ENCODE measurements around the gene CIB1.
"Not testable (repeated sequence)": the region's sequence is repeated elsewhere in the genome, so short reads cannot be mapped to it uniquely, and the experiment has no call there.

CIB1 gene

GRCh38 chr15:90233387-90234095 is at the start of gene CIB1:
Gene CIB1, minus strand, starts transcription at chr15:90233941. Its CDS starts 56 bp downstream, at chr15:90233885.
- peaks cover 40% of the 10 kb centered on the region for H3K36me3 Mint-ChIP-seq (ENCODE audit: low read depth)
- H3K4me1 Mint-ChIP-seq: peaks cover 44% of the 10 kb centered on the region
- no peaks in the 10 kb centered on the region for H3K9me3 Mint-ChIP-seq
- peak within 1 kb of the TSS; percentile 97 for H3K27ac Mint-ChIP-seq
- ATAC-seq: peak; percentile 91
- DNase-seq: peak; percentile 97
- H3K27me3 Mint-ChIP-seq: no peaks in the 10 kb centered on the region
- peak within 1 kb of the TSS; percentile 93 for H3K4me3 Mint-ChIP-seq

GRCh38 chr15:90281637-90282036 is 47.9 kb upstream of the CIB1 start:
- not testable (repeated sequence) for H3K9me3 Mint-ChIP-seq; DNase-seq; H3K27ac Mint-ChIP-seq; H3K4me3 Mint-ChIP-seq; H3K36me3 Mint-ChIP-seq (ENCODE audit: low read depth); ATAC-seq; H3K4me1 Mint-ChIP-seq; H3K27me3 Mint-ChIP-seq

- H3K36me3 Mint-ChIP-seq (ENCODE audit: low read depth); H3K9me3 Mint-ChIP-seq; H3K4me1 Mint-ChIP-seq; ATAC-seq; H3K27ac Mint-ChIP-seq; H3K27me3 Mint-ChIP-seq; DNase-seq; H3K4me3 Mint-ChIP-seq: not testable (repeated sequence)
Measured at GRCh38 chr15:90280743-90281142, 47.0 kb upstream of the CIB1 start.

- not testable (repeated sequence) for ATAC-seq; DNase-seq; H3K27me3 Mint-ChIP-seq; H3K4me3 Mint-ChIP-seq; H3K4me1 Mint-ChIP-seq; H3K36me3 Mint-ChIP-seq (ENCODE audit: low read depth); H3K9me3 Mint-ChIP-seq; H3K27ac Mint-ChIP-seq
Measured at GRCh38 chr15:90278467-90278866, 44.7 kb upstream of the CIB1 start.

GRCh38 chr15:90271459-90272166 is 37.9 kb upstream of the CIB1 start:
- H3K27ac Mint-ChIP-seq: peak overlapping the region; percentile 19
- no peaks in the 10 kb centered on the region for H3K27me3 Mint-ChIP-seq
- peaks cover 47% of the 10 kb centered on the region for H3K4me1 Mint-ChIP-seq
- ATAC-seq (no peak), DNase-seq (no peak)
- H3K36me3 Mint-ChIP-seq (ENCODE audit: low read depth): peaks cover 54% of the 10 kb centered on the region
- no peaks in the 10 kb centered on the region for H3K9me3 Mint-ChIP-seq
- H3K4me3 Mint-ChIP-seq: no peak overlapping the region

- peaks cover 56% of the 10 kb centered on the region for H3K36me3 Mint-ChIP-seq (ENCODE audit: low read depth)
- no peak overlapping the region for H3K4me3 Mint-ChIP-seq
- no peaks in the 10 kb centered on the region for H3K27me3 Mint-ChIP-seq
- H3K9me3 Mint-ChIP-seq: no peaks in the 10 kb centered on the region
- DNase-seq (no peak), ATAC-seq (no peak)
- peaks cover 50% of the 10 kb centered on the region for H3K4me1 Mint-ChIP-seq
- peak overlapping the region; percentile 60 for H3K27ac Mint-ChIP-seq
Measured at GRCh38 chr15:90270502-90271150, 36.9 kb upstream of the CIB1 start.

GRCh38 chr15:90268415-90268814 is 34.7 kb upstream of the CIB1 start:
- Mint-ChIP-seq H3K27me3 (no peaks in the 10 kb centered on the region), H3K9me3 (no peaks in the 10 kb centered on the region), H3K36me3 (ENCODE audit: low read depth) (peaks cover 48% of the 10 kb centered on the region), H3K27ac (peak overlapping the region; percentile 65), H3K4me1 (peaks cover 59% of the 10 kb centered on the region), H3K4me3 (peak overlapping the region; percentile 95)
- ATAC-seq: no peak
- no peak for DNase-seq

GRCh38 chr15:90266485-90266884 is 32.7 kb upstream of the CIB1 start:
- H3K27ac Mint-ChIP-seq: peak overlapping the region; percentile 98
- no peaks in the 10 kb centered on the region for H3K9me3 Mint-ChIP-seq
- peaks cover 40% of the 10 kb centered on the region for H3K36me3 Mint-ChIP-seq (ENCODE audit: low read depth)
- H3K4me3 Mint-ChIP-seq: peak overlapping the region; percentile 95
- no peaks in the 10 kb centered on the region for H3K27me3 Mint-ChIP-seq
- ATAC-seq (no peak), DNase-seq (no peak)
- H3K4me1 Mint-ChIP-seq: peaks cover 54% of the 10 kb centered on the region

- ATAC-seq (peak; percentile 31), DNase-seq (peak; percentile 59)
- peaks cover 35% of the 10 kb centered on the region for H3K36me3 Mint-ChIP-seq (ENCODE audit: low read depth)
- no peaks in the 10 kb centered on the region for H3K27me3 Mint-ChIP-seq
- H3K9me3 Mint-ChIP-seq: no peaks in the 10 kb centered on the region
- peak overlapping the region; percentile 98 for H3K27ac Mint-ChIP-seq
- H3K4me3 Mint-ChIP-seq: peak overlapping the region; percentile 95
- peaks cover 49% of the 10 kb centered on the region for H3K4me1 Mint-ChIP-seq
Measured at GRCh38 chr15:90266061-90266431, 32.3 kb upstream of the CIB1 start.

GRCh38 chr15:90265271-90266060 is 31.7 kb upstream of the CIB1 start, which contains the start of gene NGRN:
Gene NGRN, plus strand, starts transcription at chr15:90265672. Its CDS starts 41 bp downstream, at chr15:90265713.
- Mint-ChIP-seq H3K36me3 (ENCODE audit: low read depth) (peaks cover 30% of the 10 kb centered on the region), H3K9me3 (no peaks in the 10 kb centered on the region), H3K4me3 (peak within 1 kb of the TSS; percentile 95), H3K27ac (peak within 1 kb of the TSS; percentile 98), H3K4me1 (peaks cover 43% of the 10 kb centered on the region), H3K27me3 (no peaks in the 10 kb centered on the region)
- DNase-seq (peak; percentile 93), ATAC-seq (peak; percentile 93)

GRCh38 chr15:90264671-90265070 is 30.9 kb upstream of the CIB1 start:
- DNase-seq (peak; percentile 28), ATAC-seq (peak; percentile 38)
- H3K27ac Mint-ChIP-seq: peak overlapping the region; percentile 98
- H3K27me3 Mint-ChIP-seq: no peaks in the 10 kb centered on the region
- peaks cover 35% of the 10 kb centered on the region for H3K4me1 Mint-ChIP-seq
- no peaks in the 10 kb centered on the region for H3K9me3 Mint-ChIP-seq
- H3K36me3 Mint-ChIP-seq (ENCODE audit: low read depth): peaks cover 24% of the 10 kb centered on the region
- H3K4me3 Mint-ChIP-seq: peak overlapping the region; percentile 95

- H3K27me3 Mint-ChIP-seq: no peaks in the 10 kb centered on the region
- H3K9me3 Mint-ChIP-seq: no peaks in the 10 kb centered on the region
- DNase-seq (no peak), ATAC-seq (no peak)
- H3K4me3 Mint-ChIP-seq: no peak overlapping the region
- H3K4me1 Mint-ChIP-seq: peaks cover 20% of the 10 kb centered on the region
- H3K27ac Mint-ChIP-seq: no peak overlapping the region
- peaks cover 11% of the 10 kb centered on the region for H3K36me3 Mint-ChIP-seq (ENCODE audit: low read depth)
Measured at GRCh38 chr15:90262426-90262825, 28.7 kb upstream of the CIB1 start.

GRCh38 chr15:90261811-90262210 is 28.1 kb upstream of the CIB1 start:
- Mint-ChIP-seq H3K27ac (no peak overlapping the region), H3K9me3 (no peaks in the 10 kb centered on the region), H3K36me3 (ENCODE audit: low read depth) (peaks cover 4% of the 10 kb centered on the region), H3K4me3 (no peak overlapping the region), H3K4me1 (peaks cover 14% of the 10 kb centered on the region), H3K27me3 (no peaks in the 10 kb centered on the region)
- ATAC-seq (no peak), DNase-seq (no peak)

GRCh38 chr15:90260731-90261130 is 27.0 kb upstream of the CIB1 start:
- H3K4me1 Mint-ChIP-seq; H3K36me3 Mint-ChIP-seq (ENCODE audit: low read depth); H3K27ac Mint-ChIP-seq; H3K4me3 Mint-ChIP-seq; DNase-seq; ATAC-seq; H3K9me3 Mint-ChIP-seq; H3K27me3 Mint-ChIP-seq: not testable (repeated sequence)

Data from activated naive CD8-positive, alpha-beta T cell treated with anti-CD3 and anti-CD28 coated beads, Interleukin-2, amount 50 U/mL, for 24 hours (primary cell).